Skeletal muscle cell (primary cell): ENCODE measurements around the gene NAV2.
A peak's percentile ranks its signal among the peaks of the same experiment; 100 is the strongest.

ENCODE experiments used
- DNase-seq: peaks from one replicate; pipeline ENCODE4 v3.0.0-alpha.2; 2010; ENCODE audit warnings: low read depth
- H3K4me3 ChIP-seq: 2 replicates; pipeline ENCODE4 v1.5.1; 2011; ENCODE audit warnings: low read depth, mild to moderate bottlenecking, control low read depth, low read length, moderate library complexity

The NAV2 gene

DNA sequence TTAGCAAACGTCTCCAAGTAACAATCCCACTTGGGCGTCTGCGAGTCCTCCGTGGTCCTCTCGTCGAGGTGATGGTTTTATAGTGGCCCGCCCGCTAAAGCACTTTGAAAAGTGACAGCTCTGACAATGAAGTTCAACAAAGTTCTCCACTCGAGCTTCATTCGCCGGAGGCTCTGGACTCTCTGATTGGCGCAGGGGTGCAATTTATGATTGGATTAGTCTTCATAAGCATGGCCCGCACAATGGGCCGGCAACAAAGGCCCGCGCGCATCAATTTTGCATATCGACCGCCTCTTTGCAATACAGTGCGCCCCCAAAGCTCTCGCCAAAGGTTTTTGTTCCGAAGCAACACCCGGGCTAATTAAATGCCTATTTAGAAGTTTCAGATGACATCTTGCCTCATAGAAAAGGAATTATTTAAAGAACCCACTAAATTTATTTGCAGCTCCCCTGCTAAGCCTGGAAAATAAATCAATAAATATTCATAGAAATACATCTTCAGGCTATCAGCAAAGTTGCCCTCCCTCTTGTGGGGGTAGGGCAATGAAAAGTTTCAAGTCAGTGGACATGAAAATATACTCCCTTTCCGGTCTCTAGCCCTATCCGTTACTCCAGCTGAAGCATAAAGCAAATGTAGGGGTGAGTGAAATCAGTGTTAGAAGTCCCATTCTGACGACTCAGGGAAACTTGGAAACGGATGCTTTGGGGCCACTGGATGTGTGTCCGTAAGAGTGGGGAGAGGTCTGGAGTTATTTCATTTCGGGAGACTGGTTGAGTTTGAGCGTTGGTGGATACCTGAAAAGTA lies 448.0 kb downstream of the NAV2 start, which contains the start of gene DBX1:
DBX1 (minus strand) TSS at position 51 of the 805 bp plus-strand sequence. CDS start 151 bp downstream, outside the sequence.
- DNase-seq = no peak

GRCh38 chr11:20161230-20161918 lies 448.7 kb downstream of the NAV2 start:
- no peak overlapping the region for H3K4me3 ChIP-seq

More for the DNA sequence above, 448.0 kb downstream of the NAV2 start, which contains the start of gene DBX1:
- H3K4me3 ChIP-seq = no peak within 1 kb of the TSS

GRCh38 chr11:20161923-20162744 lies 449.5 kb downstream of the NAV2 start:
- no peak overlapping the region for H3K4me3 ChIP-seq

More at GRCh38 chr11:20161230-20161918, 448.7 kb downstream of the NAV2 start:
- DNase-seq = no peak

DNA sequence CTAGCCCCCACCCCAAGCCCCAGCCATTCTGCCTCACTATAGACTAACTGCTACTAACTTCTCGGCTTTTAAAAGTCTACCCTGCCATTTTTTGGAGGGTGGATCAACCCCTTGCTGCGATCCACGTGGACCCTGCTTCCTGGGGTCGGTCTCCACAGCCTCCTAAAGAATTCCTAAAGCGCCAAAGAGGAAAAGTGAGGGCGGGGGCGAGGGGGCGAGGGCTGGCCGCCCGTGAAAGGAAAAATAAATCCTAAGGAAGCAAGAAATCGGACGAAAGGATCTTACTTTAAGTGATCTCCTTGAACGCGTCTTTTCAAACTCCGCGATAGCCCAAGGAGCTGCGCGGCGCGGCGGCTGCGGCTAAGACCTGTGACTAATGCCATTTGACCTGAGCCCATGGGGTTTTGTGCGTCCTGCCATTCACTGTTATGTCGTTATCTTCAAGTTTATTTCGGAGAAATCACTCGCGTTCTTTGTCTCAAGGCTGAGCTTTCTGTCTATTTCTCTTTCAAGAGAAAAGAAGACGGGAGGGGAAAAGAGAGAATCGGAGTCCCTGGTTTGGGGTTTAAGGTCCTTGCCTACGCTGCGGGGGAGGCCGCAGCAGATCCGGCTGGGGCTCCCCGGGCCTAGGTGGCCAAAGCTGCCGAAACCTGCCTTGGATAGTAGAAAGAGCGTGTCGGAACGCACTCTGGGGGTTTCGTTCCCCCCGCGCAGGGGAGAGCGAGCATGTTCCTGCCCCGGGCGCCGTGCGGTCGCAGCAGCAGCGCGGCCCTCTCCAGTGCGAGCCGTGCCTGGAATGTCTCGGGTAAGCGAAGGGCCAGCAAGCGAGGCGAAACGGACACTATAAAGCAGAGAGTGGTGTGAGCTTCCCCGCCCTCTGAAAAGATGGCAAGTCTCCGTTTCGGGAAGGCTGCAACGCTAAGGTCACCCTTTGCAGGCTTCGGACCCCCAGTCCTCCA lies 450.5 kb downstream of the NAV2 start:
- H3K4me3 ChIP-seq = peak overlapping the region; percentile 37
- DNase-seq = no peak

More at GRCh38 chr11:20161923-20162744, 449.5 kb downstream of the NAV2 start:
- no peak for DNase-seq

DNA sequence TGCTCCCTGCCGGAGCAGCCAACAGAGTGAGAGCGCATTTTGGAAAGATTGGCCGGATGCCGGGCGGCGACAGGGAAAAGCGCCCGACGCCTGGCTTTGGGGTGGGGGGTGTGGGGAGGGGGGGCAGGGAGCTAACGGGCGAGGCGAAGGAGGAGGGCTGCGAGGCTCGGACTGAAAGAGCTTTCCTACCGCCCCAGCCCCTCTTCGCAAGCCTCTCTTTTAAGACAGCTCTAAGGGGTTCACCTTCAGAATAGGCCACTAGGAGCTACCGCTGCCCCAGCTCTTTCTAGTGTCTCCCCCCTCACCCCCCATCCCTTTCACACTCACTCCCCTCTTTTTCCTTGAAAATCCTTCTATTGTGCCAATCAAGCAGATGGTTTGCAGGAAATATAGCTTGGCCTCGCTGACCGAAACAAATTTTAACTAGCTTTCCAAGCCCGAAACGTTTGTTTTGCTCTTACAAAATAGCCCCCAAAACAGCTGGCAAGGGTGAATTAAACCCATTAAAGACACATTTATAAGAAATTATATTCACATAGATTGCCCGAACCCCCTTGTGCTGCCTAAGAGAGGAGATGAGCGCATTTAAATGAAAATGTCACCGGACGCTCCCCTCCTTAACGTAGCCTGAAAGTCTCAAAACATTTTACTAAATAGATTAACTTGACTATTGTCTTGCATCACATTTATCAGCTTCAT lies 451.3 kb downstream of the NAV2 start:
- peak overlapping the region; percentile 37 for H3K4me3 ChIP-seq

More for the DNA sequence above, 451.3 kb downstream of the NAV2 start:
- no peak for DNase-seq
